ENCODE results near the gene TTC7B. TPM values are rescaled to one million over a fixed set of nuclear protein-coding genes. Genes with fewer than 3 reads are reported as not detected.

Gene TTC7B
- total RNA-seq, 1 donor from 2014 or later, result 20.6 TPM

DNA sequence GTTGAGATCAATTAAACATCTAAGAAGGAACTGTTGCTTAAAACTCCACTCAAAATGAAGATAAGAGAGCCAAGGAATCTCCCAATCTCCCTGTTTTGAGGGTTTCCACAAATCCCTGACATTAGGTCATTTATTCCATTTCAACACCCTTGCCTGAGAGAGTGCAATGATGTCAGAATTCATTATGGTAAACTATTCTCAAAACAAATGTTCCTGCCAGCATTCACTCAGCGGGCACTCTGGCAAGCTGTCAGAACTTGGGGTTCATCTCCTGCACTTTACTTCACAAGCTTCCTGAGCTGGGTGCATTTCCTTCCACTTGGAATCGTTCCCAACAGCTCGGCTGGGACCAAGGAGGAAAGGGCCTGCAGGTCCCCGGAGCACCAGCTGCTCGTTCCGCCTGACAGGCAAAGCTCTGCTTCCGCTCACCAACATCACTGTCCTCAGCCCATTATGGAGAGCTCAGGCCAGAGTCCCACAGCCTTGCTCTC is 117.8 kb downstream of the TTC7B start:
- Histone ChIP-seq H3K4me1 (no peaks in the 10 kb centered on the region), H4K20me1 (ENCODE audit: low read depth) (no peaks in the 10 kb centered on the region), H3K79me2 (ENCODE audit: low read depth) (no peaks in the 10 kb centered on the region), H3K27me3 (no peaks in the 10 kb centered on the region), H3K4me2 (no peak overlapping the region), H3K9me3 (ENCODE audit: low read depth) (no peaks in the 10 kb centered on the region), H3K4me3 (no peak overlapping the region), H2AFZ (replicated peaks) (no peak overlapping the region), H3K27ac (no peak overlapping the region), H3K9ac (no peak overlapping the region), H3F3A (ENCODE audit: low read depth) (peaks cover 7% of the 10 kb centered on the region), H3K36me3 (no peaks in the 10 kb centered on the region)
- DNase-seq (ENCODE audit: low spot score), result no peak
- TF ChIP-seq EZH2 (IDR thresholded peaks at IDR 0.05) (no peak), EZH2phosphoT487 (IDR thresholded peaks at IDR 0.05) (no peak)
- TF ChIP-seq, protein P1, sequence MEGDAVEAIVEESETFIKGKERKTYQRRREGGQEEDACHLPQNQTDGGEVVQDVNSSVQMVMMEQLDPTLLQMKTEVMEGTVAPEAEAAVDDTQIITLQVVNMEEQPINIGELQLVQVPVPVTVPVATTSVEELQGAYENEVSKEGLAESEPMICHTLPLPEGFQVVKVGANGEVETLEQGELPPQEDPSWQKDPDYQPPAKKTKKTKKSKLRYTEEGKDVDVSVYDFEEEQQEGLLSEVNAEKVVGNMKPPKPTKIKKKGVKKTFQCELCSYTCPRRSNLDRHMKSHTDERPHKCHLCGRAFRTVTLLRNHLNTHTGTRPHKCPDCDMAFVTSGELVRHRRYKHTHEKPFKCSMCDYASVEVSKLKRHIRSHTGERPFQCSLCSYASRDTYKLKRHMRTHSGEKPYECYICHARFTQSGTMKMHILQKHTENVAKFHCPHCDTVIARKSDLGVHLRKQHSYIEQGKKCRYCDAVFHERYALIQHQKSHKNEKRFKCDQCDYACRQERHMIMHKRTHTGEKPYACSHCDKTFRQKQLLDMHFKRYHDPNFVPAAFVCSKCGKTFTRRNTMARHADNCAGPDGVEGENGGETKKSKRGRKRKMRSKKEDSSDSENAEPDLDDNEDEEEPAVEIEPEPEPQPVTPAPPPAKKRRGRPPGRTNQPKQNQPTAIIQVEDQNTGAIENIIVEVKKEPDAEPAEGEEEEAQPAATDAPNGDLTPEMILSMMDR (IDR thresholded peaks at IDR 0.05), result no peak
- Mint-ChIP-seq H3K4me3 (no peak overlapping the region), H3K36me3 (no peaks in the 10 kb centered on the region), H3K27ac (peak overlapping the region; percentile 26), H3K27me3 (ENCODE audit: insufficient read depth, low read depth) (no peaks in the 10 kb centered on the region), H3K9me3 (no peaks in the 10 kb centered on the region), H3K4me1 (peaks cover 32% of the 10 kb centered on the region)

GRCh38 chr14:90697577-90698206 is 118.5 kb downstream of the TTC7B start:
- H3K36me3 Mint-ChIP-seq, result no peaks in the 10 kb centered on the region
- H3K4me1 ChIP-seq, result no peaks in the 10 kb centered on the region
- TF ChIP-seq, protein P1 (IDR thresholded peaks at IDR 0.05), result peak; percentile 96
- TF ChIP-seq EZH2phosphoT487 (IDR thresholded peaks at IDR 0.05) (no peak), EZH2 (IDR thresholded peaks at IDR 0.05) (no peak)
- peak; percentile 89 for DNase-seq (ENCODE audit: low spot score)
- no peaks in the 10 kb centered on the region for H3K79me2 ChIP-seq (ENCODE audit: low read depth)
- no peaks in the 10 kb centered on the region for H4K20me1 ChIP-seq (ENCODE audit: low read depth)
- peaks cover 32% of the 10 kb centered on the region for H3K4me1 Mint-ChIP-seq
- H3K27ac Mint-ChIP-seq, result no peak overlapping the region
- H3K4me2 ChIP-seq, result no peak overlapping the region
- H3K9me3 Mint-ChIP-seq, result no peaks in the 10 kb centered on the region
- H3F3A ChIP-seq (ENCODE audit: low read depth), result peaks cover 7% of the 10 kb centered on the region
- H3K9ac ChIP-seq, result no peak overlapping the region
- no peak overlapping the region for H3K27ac ChIP-seq
- no peak overlapping the region for H3K4me3 Mint-ChIP-seq
- H3K36me3 ChIP-seq, result no peaks in the 10 kb centered on the region
- no peaks in the 10 kb centered on the region for H3K27me3 Mint-ChIP-seq (ENCODE audit: insufficient read depth, low read depth)
- no peaks in the 10 kb centered on the region for H3K27me3 ChIP-seq
- no peak overlapping the region for H2AFZ ChIP-seq (replicated peaks)
- H3K9me3 ChIP-seq (ENCODE audit: low read depth), result no peaks in the 10 kb centered on the region
- no peak overlapping the region for H3K4me3 ChIP-seq

GRCh38 chr14:90697132-90697531 is 119.1 kb downstream of the TTC7B start:
- no peaks in the 10 kb centered on the region for H3K36me3 Mint-ChIP-seq
- H3K9ac ChIP-seq, result no peak overlapping the region
- no peak for DNase-seq (ENCODE audit: low spot score)
- H3K36me3 ChIP-seq, result no peaks in the 10 kb centered on the region
- no peaks in the 10 kb centered on the region for H3K4me1 ChIP-seq
- no peaks in the 10 kb centered on the region for H3K9me3 ChIP-seq (ENCODE audit: low read depth)
- H3K27me3 ChIP-seq, result no peaks in the 10 kb centered on the region
- TF ChIP-seq, protein P1 (IDR thresholded peaks at IDR 0.05), result no peak
- TF ChIP-seq EZH2phosphoT487 (IDR thresholded peaks at IDR 0.05) (no peak), EZH2 (IDR thresholded peaks at IDR 0.05) (no peak)
- H3K4me3 Mint-ChIP-seq, result no peak overlapping the region
- H3K4me3 ChIP-seq, result no peak overlapping the region
- no peak overlapping the region for H3K27ac ChIP-seq
- H4K20me1 ChIP-seq (ENCODE audit: low read depth), result no peaks in the 10 kb centered on the region
- H3K9me3 Mint-ChIP-seq, result no peaks in the 10 kb centered on the region
- H3K27me3 Mint-ChIP-seq (ENCODE audit: insufficient read depth, low read depth), result no peaks in the 10 kb centered on the region
- H2AFZ ChIP-seq (replicated peaks), result no peak overlapping the region
- H3K4me1 Mint-ChIP-seq, result peaks cover 32% of the 10 kb centered on the region
- no peaks in the 10 kb centered on the region for H3K79me2 ChIP-seq (ENCODE audit: low read depth)
- peaks cover 7% of the 10 kb centered on the region for H3F3A ChIP-seq (ENCODE audit: low read depth)
- no peak overlapping the region for H3K27ac Mint-ChIP-seq
- H3K4me2 ChIP-seq, result no peak overlapping the region

All from neural progenitor cell (in vitro differentiated cells).